Body of pancreas (tissue), 4 donors: Measurements from ENCODE around the gene SEL1L3. TPM values are rescaled to one million over a fixed set of nuclear protein-coding genes. Genes with fewer than 3 reads are reported as not detected.

Experiments
- ATAC-seq: fragments of 150-250 bp; one replicate; pipeline ENCODE4 v1.9.1; 2016
- DNase-seq, 4 donors: peaks; one replicate each; pipeline ENCODE4 v3.0.0-alpha.2; 2019
- H3K27ac ChIP-seq, 4 donors: fragments of 200-600 bp; sonication (generic); 1 replicate in 3 of 4; 2 replicates in 1 of 4; pipeline versions ENCODE4 v1.5.1 to v1.6.1; 2016 to 2019; ENCODE audit warnings: mild to moderate bottlenecking in 1 of 4, mixed read lengths in 1 of 4, moderate library complexity in 1 of 4
- H3K27me3 ChIP-seq, 2 donors: fragments of 200-600 bp; sonication (generic); one replicate each; pipeline ENCODE4 v1.6.0; 2016; ENCODE audit warnings: mild to moderate bottlenecking in 1 of 2
- H3K36me3 ChIP-seq, 2 donors: fragments of 200-600 bp; sonication (generic); replicated peaks in 1 of 2; 2 replicates each; pipeline ENCODE4 v1.5.1; 2016; ENCODE audit warnings: low read depth in 2 of 2; ENCODE audit not compliant: insufficient read depth in 1 of 2
- H3K4me1 ChIP-seq: fragments of 200-600 bp; sonication (generic); one replicate; pipeline ENCODE4 v1.6.0; 2016
- H3K4me3 ChIP-seq, 2 donors: fragments of 200-600 bp; sonication (generic); 1 replicate in 1 of 2; 2 replicates in 1 of 2; pipeline ENCODE4 v1.5.1; 2016 to 2019
- H3K9me3 ChIP-seq, 3 donors: fragments of 200-600 bp; sonication (generic); 1 replicate in 2 of 3; 2 replicates in 1 of 3; pipeline ENCODE4 v1.5.1; 2016
- POLR2A ChIP-seq, 3 donors: fragments of 450-650 bp; IDR thresholded peaks; one replicate each; pipeline ENCODE4 v1.6.1; 2016; ENCODE audit warnings: antibody characterized with exemption in 3 of 3, mild to moderate bottlenecking in 2 of 3
- WGBS, 2 donors: methylation state at CpG; one replicate each; pipeline ENCODE4 v1.1.5; 2017; 5-methylcytosine and 5-hydroxymethylcytosine counted together
- intact Hi-C: fragments of 100-400 bp; cut with DNase I; formaldehyde crosslinking; loops from one replicate; pipeline ENCODE4 v1.15.1; 2023
- total RNA-seq, 2 donors: library from RNA; depleted of rRNA; stranded (reverse); fragments of >200 nt; gene quantifications; one replicate each; pipeline ENCODE4 v1.1.0, GENCODE V29; 2016
- TF ChIP-seq, protein P1 (sequence below), 7 experiments: fragments of 450-650 bp in 4 of 7; fragments of 200-600 bp in 3 of 7; sonication (generic) in 3 of 7; IDR thresholded peaks; one replicate each; pipeline ENCODE4 v1.5.1; 2016 to 2019; ENCODE audit warnings: antibody characterized with exemption in 7 of 7

Gene SEL1L3
- total RNA-seq, 2 donors from 2014 or later: 32.3 to 64.1 TPM

DNA sequence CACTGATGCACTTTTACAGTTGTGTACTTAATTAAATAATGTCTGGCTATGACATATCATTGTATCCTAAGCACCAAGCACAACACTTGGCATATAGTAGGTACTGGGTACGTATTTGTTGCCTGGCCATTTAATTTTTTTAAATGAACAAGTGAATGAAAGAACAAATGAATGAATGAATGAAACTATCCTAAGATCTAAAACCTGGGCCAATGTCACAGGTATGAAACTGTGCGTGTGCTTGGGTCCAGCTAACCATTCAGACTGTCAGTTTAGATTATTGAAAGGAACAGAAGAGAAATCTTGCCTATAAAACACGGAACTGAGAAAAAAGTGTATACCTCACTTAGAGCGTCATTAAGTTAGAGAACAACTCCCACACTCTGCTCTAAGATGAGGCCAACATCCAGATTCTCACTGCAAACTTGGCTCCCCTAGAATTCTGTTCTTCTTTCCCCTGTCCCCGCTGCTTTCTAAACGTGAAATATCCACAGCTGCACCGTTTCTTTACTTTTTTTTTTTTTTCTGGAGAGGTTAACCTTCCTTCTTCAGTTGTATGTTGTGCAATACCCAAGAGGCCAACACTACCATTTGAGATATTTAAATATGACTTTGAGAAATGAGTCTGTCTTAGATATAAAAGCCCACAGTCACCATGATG is 17.3 kb upstream of the SEL1L3 start:
- H3K27me3 ChIP-seq: no peaks in the 10 kb centered on the region
- no peaks in the 10 kb centered on the region for H3K4me1 ChIP-seq
- WGBS, 2 donors: 71 to 76% methylated on average over 7 of the region's 7 CpGs
- no peak for DNase-seq
- TF ChIP-seq, protein P1, sequence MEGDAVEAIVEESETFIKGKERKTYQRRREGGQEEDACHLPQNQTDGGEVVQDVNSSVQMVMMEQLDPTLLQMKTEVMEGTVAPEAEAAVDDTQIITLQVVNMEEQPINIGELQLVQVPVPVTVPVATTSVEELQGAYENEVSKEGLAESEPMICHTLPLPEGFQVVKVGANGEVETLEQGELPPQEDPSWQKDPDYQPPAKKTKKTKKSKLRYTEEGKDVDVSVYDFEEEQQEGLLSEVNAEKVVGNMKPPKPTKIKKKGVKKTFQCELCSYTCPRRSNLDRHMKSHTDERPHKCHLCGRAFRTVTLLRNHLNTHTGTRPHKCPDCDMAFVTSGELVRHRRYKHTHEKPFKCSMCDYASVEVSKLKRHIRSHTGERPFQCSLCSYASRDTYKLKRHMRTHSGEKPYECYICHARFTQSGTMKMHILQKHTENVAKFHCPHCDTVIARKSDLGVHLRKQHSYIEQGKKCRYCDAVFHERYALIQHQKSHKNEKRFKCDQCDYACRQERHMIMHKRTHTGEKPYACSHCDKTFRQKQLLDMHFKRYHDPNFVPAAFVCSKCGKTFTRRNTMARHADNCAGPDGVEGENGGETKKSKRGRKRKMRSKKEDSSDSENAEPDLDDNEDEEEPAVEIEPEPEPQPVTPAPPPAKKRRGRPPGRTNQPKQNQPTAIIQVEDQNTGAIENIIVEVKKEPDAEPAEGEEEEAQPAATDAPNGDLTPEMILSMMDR (IDR thresholded peaks at IDR 0.05): no peak
- no peak for TF ChIP-seq POLR2A (IDR thresholded peaks at IDR 0.05)
- H3K4me3 ChIP-seq: no peak overlapping the region
- no peaks in the 10 kb centered on the region for H3K36me3 ChIP-seq
- no peaks in the 10 kb centered on the region for H3K9me3 ChIP-seq
- H3K27ac ChIP-seq: no peak overlapping the region
- intact Hi-C loops: no loop called here
- ATAC-seq: no peak

DNA sequence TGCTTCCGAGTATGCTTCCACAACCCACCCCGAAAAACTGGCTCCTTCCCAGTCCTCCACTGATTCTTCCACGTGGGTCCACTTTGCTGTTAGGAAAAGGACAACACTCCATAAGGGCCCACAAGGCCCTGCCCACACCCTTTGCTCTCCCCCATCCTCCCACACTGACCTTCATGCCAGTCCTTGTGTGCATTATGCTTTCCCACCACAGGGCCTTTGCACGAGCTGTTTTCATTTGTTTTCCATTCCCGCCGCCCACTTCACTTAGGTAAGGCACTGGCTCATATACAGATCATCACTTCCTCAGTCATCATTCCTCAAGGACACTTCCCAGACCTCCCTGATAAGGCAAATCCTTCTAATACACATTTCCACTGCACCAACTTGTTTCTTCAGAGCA is 16.8 kb upstream of the SEL1L3 start:
- DNase-seq (no peak), ATAC-seq (no peak)
- Histone ChIP-seq H3K4me3 (no peak overlapping the region), H3K27me3 (no peaks in the 10 kb centered on the region), H3K36me3 (no peaks in the 10 kb centered on the region), H3K27ac (no peak overlapping the region), H3K4me1 (no peaks in the 10 kb centered on the region), H3K9me3 (no peaks in the 10 kb centered on the region)
- no peak for TF ChIP-seq POLR2A (IDR thresholded peaks at IDR 0.05)
- TF ChIP-seq, protein P1 (IDR thresholded peaks at IDR 0.05): no peak
- 93 to 96% methylated on average over 6 of the region's 6 CpGs for WGBS, 2 donors
- intact Hi-C loops: no loop called here

DNA sequence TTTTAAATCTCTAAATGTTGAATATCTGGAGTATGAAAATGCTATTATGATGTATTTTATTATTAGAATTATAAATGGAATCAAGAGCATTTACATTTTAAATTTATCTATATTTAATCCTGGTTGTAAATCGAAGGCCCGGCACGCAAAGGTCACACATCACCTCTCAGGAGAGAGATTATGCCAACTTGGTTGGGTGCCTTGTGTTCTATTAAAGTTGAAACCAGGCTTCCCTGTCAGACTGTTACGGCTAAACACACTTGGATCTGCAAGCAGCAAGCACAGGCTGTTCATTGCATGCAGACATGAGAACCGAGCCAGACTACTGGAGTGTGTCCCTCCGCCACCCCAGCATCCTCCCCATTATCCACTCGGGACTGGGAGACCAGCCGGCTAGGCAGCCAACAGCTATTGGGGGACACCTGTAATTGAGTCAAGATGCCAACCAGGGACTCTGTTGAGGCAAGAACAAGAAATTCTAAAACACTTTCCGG is 16.4 kb upstream of the SEL1L3 start:
- no peak overlapping the region for H3K4me3 ChIP-seq
- WGBS, 2 donors: 74 to 83% methylated on average over 9 of the region's 9 CpGs
- H3K27me3 ChIP-seq: no peaks in the 10 kb centered on the region
- H3K36me3 ChIP-seq: no peaks in the 10 kb centered on the region
- H3K27ac ChIP-seq: no peak overlapping the region
- intact Hi-C loops: no loop called here
- DNase-seq (no peak), ATAC-seq (no peak)
- no peak for TF ChIP-seq POLR2A (IDR thresholded peaks at IDR 0.05)
- TF ChIP-seq, protein P1 (IDR thresholded peaks at IDR 0.05): no peak
- peaks cover 2% of the 10 kb centered on the region for H3K4me1 ChIP-seq
- H3K9me3 ChIP-seq: no peaks in the 10 kb centered on the region

DNA sequence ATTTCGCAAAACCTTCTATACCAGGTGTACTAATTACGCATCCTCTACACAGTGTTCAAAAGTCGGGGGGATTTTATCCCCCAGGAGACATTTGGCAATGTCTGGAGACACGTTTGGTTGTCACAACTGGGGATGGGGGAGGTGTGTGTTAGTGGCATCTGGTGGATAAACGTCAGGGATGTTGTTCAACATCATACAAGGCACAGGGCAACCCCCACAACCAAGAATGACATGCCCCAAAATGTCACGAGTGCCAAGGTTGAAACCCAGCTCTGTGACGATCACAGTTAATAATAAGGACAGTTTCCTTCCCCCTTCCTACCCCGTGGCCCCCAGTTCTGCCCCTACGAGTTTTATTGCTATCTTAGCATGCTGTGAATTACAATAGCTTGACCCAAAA is 15.9 kb upstream of the SEL1L3 start:
- no peaks in the 10 kb centered on the region for H3K9me3 ChIP-seq
- DNase-seq: no peak
- intact Hi-C loops: no loop called here
- peaks cover 7% of the 10 kb centered on the region for H3K4me1 ChIP-seq
- 56% methylated on average over 9 of the region's 9 CpGs for WGBS, 2 donors
- H3K36me3 ChIP-seq: no peaks in the 10 kb centered on the region
- TF ChIP-seq, protein P1 (IDR thresholded peaks at IDR 0.05): no peak
- TF ChIP-seq POLR2A (IDR thresholded peaks at IDR 0.05): no peak
- no peak overlapping the region for H3K27ac ChIP-seq
- H3K27me3 ChIP-seq: no peaks in the 10 kb centered on the region
- ATAC-seq: no peak
- no peak overlapping the region for H3K4me3 ChIP-seq

DNA sequence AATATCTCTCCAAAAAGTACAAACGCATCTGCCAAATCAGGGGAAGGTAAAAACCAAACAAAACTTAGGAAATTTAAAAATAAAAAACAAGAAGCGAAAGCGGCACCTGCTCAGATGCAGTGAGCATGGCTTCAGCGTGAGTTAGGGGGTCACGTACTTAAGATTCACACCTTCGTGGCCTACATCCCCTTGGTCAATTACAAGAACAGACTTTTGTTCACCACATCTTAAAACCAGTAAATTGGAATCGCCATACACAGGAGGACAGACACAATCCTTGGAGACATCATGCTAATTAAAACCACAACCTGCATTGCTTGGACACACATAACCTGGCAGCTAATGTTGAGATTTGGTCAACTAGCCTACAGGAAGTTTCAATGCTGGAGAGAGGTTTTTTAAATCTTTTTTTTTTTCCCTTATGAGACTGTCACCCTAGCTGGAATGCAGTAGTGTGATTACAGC is 12.5 kb upstream of the SEL1L3 start:
- intact Hi-C loops: no loop called here
- no peaks in the 10 kb centered on the region for H3K36me3 ChIP-seq
- H3K4me1 ChIP-seq: peaks cover 14% of the 10 kb centered on the region
- no peak overlapping the region for H3K27ac ChIP-seq
- no peak overlapping the region for H3K4me3 ChIP-seq
- WGBS, 2 donors: 87 to 93% methylated on average over 7 of the region's 7 CpGs
- no peaks in the 10 kb centered on the region for H3K9me3 ChIP-seq
- ATAC-seq (no peak), DNase-seq (no peak)
- no peak for TF ChIP-seq POLR2A (IDR thresholded peaks at IDR 0.05)
- TF ChIP-seq, protein P1 (IDR thresholded peaks at IDR 0.05): no peak
- H3K27me3 ChIP-seq: no peaks in the 10 kb centered on the region
